NCI-H1092 (cell line): Measurements from ENCODE around the gene ACTR3.

ENCODE experiments used
- DNase-seq: peaks from one replicate; lab custom pipeline; 2025; lab: John Stamatoyannopoulos, UW

The ACTR3 gene

GRCh38 chr2:114005110-114005783, 115.4 kb downstream of the ACTR3 start:
- DNase-seq, result no peak

- no peak for DNase-seq
Measured at GRCh38 chr2:114006460-114006859, 116.6 kb downstream of the ACTR3 start.

GRCh38 chr2:114007436-114007835, 117.5 kb downstream of the ACTR3 start:
- no peak for DNase-seq

- no peak for DNase-seq
Measured at GRCh38 chr2:114008720-114009119, 118.8 kb downstream of the ACTR3 start.

GRCh38 chr2:114009205-114009944, 119.5 kb downstream of the ACTR3 start:
- no peak for DNase-seq

GRCh38 chr2:114010001-114010400, 120.1 kb downstream of the ACTR3 start:
- DNase-seq, result no peak

GRCh38 chr2:114011713-114012112, 121.8 kb downstream of the ACTR3 start:
- no peak for DNase-seq
